MM.1S (cell line): ENCODE data around the gene LIMS2.

ENCODE experiments used
- DNase-seq: peaks from one replicate; pipeline ENCODE4 v3.0.0-alpha.2; 2015
- H2AFZ ChIP-seq: fragments of 300-600 bp; sonication (generic); 2 replicates; pipeline ENCODE4 v1.6.0; 2016; ENCODE audit warnings: antibody characterized with exemption, low read length
- H3F3A ChIP-seq: fragments of 300-600 bp; sonication (generic); 2 replicates; pipeline ENCODE4 v1.6.1; 2016; ENCODE audit warnings: mild to moderate bottlenecking, antibody characterized with exemption, low read length, moderate library complexity, mixed read lengths; ENCODE audit not compliant: insufficient read depth
- H3K27ac ChIP-seq: fragments of 300-600 bp; sonication (generic); 2 replicates; pipeline ENCODE4 v1.5.1; 2016; ENCODE audit warnings: mild to moderate bottlenecking, low read length
- H3K27me3 ChIP-seq: fragments of 300-600 bp; sonication (generic); replicated peaks from 2 replicates; pipeline ENCODE4 v1.6.0; 2016; ENCODE audit warnings: low read length; ENCODE audit not compliant: insufficient read depth
- H3K36me3 ChIP-seq: fragments of 300-600 bp; sonication (generic); replicated peaks from 2 replicates; pipeline ENCODE4 v1.6.1; 2016; ENCODE audit warnings: mild to moderate bottlenecking, low read length, mixed read lengths; ENCODE audit not compliant: insufficient read depth
- H3K4me1 ChIP-seq: fragments of 300-600 bp; sonication (generic); 2 replicates; pipeline ENCODE4 v1.6.1; 2016; ENCODE audit warnings: low read length, mixed read lengths
- H3K4me2 ChIP-seq: fragments of 300-600 bp; sonication (generic); 2 replicates; pipeline ENCODE4 v1.6.0; 2016; ENCODE audit warnings: low read depth, low read length
- H3K4me3 ChIP-seq: fragments of 300-600 bp; sonication (generic); 2 replicates; pipeline ENCODE4 v1.5.1; 2016; ENCODE audit warnings: low read length, mixed read lengths
- H3K79me2 ChIP-seq: fragments of 300-600 bp; sonication (generic); 2 replicates; pipeline ENCODE4 v1.6.1; 2016; ENCODE audit warnings: mixed run types, low read length, mixed read lengths
- H3K9ac ChIP-seq: fragments of 300-600 bp; sonication (generic); 2 replicates; pipeline ENCODE4 v1.6.1; 2016; ENCODE audit warnings: low read length, mixed read lengths
- H3K9me2 ChIP-seq: fragments of 300-600 bp; sonication (generic); replicated peaks from 2 replicates; pipeline ENCODE4 v1.6.1; 2016; ENCODE audit warnings: mild to moderate bottlenecking, low read length, mixed read lengths; ENCODE audit not compliant: insufficient read depth
- H3K9me3 ChIP-seq: fragments of 300-600 bp; sonication (generic); replicated peaks from 2 replicates; pipeline ENCODE4 v1.6.1; 2016; ENCODE audit warnings: mild to moderate bottlenecking, low read length, mixed read lengths; ENCODE audit not compliant: insufficient read depth
- H4K20me1 ChIP-seq: fragments of 300-600 bp; sonication (generic); 2 replicates; pipeline ENCODE4 v1.6.1; 2016; ENCODE audit warnings: mild to moderate bottlenecking, low read length, moderate library complexity, mixed read lengths; ENCODE audit not compliant: insufficient read depth
- EZH2 ChIP-seq: fragments of 300-600 bp; sonication (generic); optimal IDR thresholded peaks from 2 replicates; pipeline ENCODE3; 2017; ENCODE audit warnings: low read depth, mild to moderate bottlenecking, antibody characterized with exemption, low read length, mixed read lengths
- EZH2phosphoT487 ChIP-seq: fragments of 300-600 bp; sonication (generic); IDR thresholded peaks from 2 replicates; pipeline ENCODE4 v1.6.1; 2018; ENCODE audit warnings: antibody characterized with exemption, low read length
- TF ChIP-seq, protein P1 (sequence below): fragments of 300-600 bp; sonication (generic); IDR thresholded peaks from 2 replicates; pipeline ENCODE4 v1.5.1; 2016; ENCODE audit warnings: antibody characterized with exemption, low read length, mixed read lengths

LIMS2 gene

DNA sequence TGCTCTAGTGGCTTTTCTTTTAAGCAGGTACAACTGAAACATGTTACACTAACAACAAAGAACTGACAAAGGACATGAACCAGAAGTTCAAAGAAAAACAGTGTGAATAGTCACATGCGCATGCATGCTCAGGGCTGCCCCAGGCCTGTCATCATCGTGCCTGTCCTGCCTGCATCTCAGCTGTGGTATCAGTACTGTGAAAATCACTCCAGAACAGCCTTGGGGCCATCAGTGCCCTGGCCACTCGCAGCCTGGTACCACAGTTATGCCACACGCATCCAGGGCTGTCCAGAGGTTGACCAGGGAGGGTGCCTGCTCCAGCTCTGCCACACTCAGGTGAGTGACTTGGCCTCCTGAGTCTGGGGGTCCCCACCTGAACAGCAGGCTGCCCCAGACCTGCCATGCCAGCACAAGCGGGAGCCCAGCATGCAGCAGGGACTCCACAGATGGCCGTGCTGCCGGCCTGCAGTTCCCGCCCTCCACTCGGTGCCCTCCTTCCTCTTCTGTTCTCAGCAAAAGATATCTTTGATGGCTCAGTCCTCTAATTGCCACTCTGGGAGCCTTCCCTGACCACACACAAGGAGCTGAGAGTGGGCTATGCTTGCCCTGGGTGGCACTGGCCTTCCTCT lies 12.3 kb downstream of the LIMS2 start:
- H3K9me2 ChIP-seq = no peaks in the 10 kb centered on the region
- no peaks in the 10 kb centered on the region for H3F3A ChIP-seq
- no peaks in the 10 kb centered on the region for H3K79me2 ChIP-seq
- no peaks in the 10 kb centered on the region for H3K36me3 ChIP-seq
- DNase-seq = no peak
- H3K27ac ChIP-seq = no peak overlapping the region
- H3K27me3 ChIP-seq = peaks cover 5% of the 10 kb centered on the region; the same call in 1 of the 2 replicates
- no peaks in the 10 kb centered on the region for H4K20me1 ChIP-seq
- no peak overlapping the region for H3K4me3 ChIP-seq
- no peak overlapping the region for H3K4me2 ChIP-seq
- H3K4me1 ChIP-seq = no peaks in the 10 kb centered on the region
- no peaks in the 10 kb centered on the region for H3K9me3 ChIP-seq
- no peak for TF ChIP-seq EZH2phosphoT487
- TF ChIP-seq, protein P1, sequence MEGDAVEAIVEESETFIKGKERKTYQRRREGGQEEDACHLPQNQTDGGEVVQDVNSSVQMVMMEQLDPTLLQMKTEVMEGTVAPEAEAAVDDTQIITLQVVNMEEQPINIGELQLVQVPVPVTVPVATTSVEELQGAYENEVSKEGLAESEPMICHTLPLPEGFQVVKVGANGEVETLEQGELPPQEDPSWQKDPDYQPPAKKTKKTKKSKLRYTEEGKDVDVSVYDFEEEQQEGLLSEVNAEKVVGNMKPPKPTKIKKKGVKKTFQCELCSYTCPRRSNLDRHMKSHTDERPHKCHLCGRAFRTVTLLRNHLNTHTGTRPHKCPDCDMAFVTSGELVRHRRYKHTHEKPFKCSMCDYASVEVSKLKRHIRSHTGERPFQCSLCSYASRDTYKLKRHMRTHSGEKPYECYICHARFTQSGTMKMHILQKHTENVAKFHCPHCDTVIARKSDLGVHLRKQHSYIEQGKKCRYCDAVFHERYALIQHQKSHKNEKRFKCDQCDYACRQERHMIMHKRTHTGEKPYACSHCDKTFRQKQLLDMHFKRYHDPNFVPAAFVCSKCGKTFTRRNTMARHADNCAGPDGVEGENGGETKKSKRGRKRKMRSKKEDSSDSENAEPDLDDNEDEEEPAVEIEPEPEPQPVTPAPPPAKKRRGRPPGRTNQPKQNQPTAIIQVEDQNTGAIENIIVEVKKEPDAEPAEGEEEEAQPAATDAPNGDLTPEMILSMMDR = no peak
- TF ChIP-seq EZH2 = no peak
- H2AFZ ChIP-seq = no peak overlapping the region
- no peak overlapping the region for H3K9ac ChIP-seq

DNA sequence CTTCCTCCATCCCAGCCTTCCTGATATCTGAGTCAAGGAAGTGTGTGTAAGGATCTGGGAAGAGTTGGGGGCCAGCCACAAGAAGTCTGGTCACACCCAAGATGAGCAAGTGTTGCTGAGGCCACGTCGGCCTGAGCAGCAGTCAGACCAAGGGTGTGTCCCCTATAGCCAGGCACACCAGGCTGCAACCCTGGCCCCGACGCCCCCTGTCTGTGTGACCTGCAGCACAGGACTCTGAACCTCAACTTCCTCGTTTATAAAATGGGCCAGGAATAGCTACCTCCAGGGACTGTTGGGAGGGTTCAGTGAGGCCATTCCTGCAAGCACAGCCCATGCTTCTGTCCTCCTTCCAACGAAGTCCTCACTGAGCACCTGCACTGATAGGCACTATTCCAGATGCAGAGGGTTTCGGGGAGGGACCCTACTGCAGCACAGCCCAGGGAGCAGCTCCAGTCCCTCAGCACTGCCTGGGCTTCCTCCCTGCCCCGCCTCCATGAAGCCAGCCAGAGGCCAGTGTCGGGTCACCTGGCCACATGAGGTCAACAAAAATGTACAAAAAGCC lies 13.3 kb downstream of the LIMS2 start:
- H3K9ac ChIP-seq = no peak overlapping the region
- no peak overlapping the region for H3K4me2 ChIP-seq
- H2AFZ ChIP-seq = no peak overlapping the region
- no peaks in the 10 kb centered on the region for H3K9me3 ChIP-seq
- no peaks in the 10 kb centered on the region for H3K36me3 ChIP-seq
- no peak overlapping the region for H3K27ac ChIP-seq
- no peaks in the 10 kb centered on the region for H3K9me2 ChIP-seq
- H3K27me3 ChIP-seq = peaks cover 5% of the 10 kb centered on the region; the same call in 1 of the 2 replicates
- H4K20me1 ChIP-seq = no peaks in the 10 kb centered on the region
- no peaks in the 10 kb centered on the region for H3K4me1 ChIP-seq
- H3K4me3 ChIP-seq = no peak overlapping the region
- no peaks in the 10 kb centered on the region for H3F3A ChIP-seq
- TF ChIP-seq EZH2 (no peak), EZH2phosphoT487 (no peak)
- TF ChIP-seq, protein P1 = no peak
- H3K79me2 ChIP-seq = no peaks in the 10 kb centered on the region
- no peak for DNase-seq

DNA sequence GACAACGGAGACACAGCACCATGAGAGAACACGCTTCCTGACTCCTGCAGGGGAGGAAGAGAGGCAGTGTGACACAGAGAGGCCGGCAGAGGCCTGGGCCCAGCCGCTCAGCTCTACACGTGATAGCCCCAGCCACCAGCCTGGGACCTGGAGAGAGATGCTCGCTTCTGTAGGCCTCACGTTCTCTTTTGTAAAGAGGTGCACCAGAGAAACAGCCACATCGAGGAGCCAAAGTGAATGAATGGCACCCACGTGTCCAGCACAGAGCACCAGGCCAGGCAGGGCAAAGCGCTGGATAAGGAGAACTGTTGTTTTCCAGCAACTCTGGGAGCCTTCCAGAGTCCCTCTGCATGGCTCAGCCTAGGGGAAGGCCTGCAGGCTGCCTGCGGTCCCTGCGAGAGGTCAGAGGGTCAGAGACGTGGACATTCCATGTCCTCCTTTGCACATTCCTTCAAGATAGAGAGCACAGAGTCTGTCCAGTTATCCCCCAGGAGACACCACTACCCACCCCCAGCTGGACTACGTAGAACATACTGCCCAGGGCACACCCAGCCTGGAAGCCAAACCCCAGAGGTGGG lies 14.2 kb downstream of the LIMS2 start:
- no peaks in the 10 kb centered on the region for H3K9me3 ChIP-seq
- peaks cover 5% of the 10 kb centered on the region; the same call in 1 of the 2 replicates for H3K27me3 ChIP-seq
- no peak overlapping the region for H3K27ac ChIP-seq
- H3K4me1 ChIP-seq = no peaks in the 10 kb centered on the region
- no peak for DNase-seq
- H3K36me3 ChIP-seq = no peaks in the 10 kb centered on the region
- no peaks in the 10 kb centered on the region for H3K79me2 ChIP-seq
- no peaks in the 10 kb centered on the region for H4K20me1 ChIP-seq
- no peak overlapping the region for H3K4me3 ChIP-seq
- TF ChIP-seq, protein P1 = no peak
- TF ChIP-seq EZH2phosphoT487 (no peak), EZH2 (no peak)
- no peaks in the 10 kb centered on the region for H3K9me2 ChIP-seq
- no peak overlapping the region for H3K4me2 ChIP-seq
- no peak overlapping the region for H3K9ac ChIP-seq
- no peaks in the 10 kb centered on the region for H3F3A ChIP-seq
- H2AFZ ChIP-seq = no peak overlapping the region
